AG10803 (cell line): ENCODE results near the gene ABHD12.

Source experiments
- DNase-seq: peaks from one replicate; pipeline ENCODE4 v3.0.0; 2010; ENCODE audit warnings: low read depth
- H3K4me3 ChIP-seq: 2 replicates; pipeline ENCODE4 v1.5.1; 2011; ENCODE audit warnings: mild to moderate bottlenecking, low read length, control low read depth
- CTCF ChIP-seq: conservative IDR thresholded peaks from 2 replicates; pipeline ENCODE4 v1.5.1; 2011; ENCODE audit warnings: mild to moderate bottlenecking, low read length, control low read depth, inconsistent platforms

Gene ABHD12

GRCh38 chr20:25380945-25381614 is 9.6 kb downstream of the ABHD12 start:
- DNase-seq: no peak
- H3K4me3 ChIP-seq: no peak overlapping the region
- TF ChIP-seq CTCF: no peak

- DNase-seq: no peak
- H3K4me3 ChIP-seq: no peak overlapping the region
- no peak for TF ChIP-seq CTCF
Observed at GRCh38 chr20:25378884-25379733, 11.5 kb downstream of the ABHD12 start.

- TF ChIP-seq CTCF: no peak
- no peak for DNase-seq
- no peak overlapping the region for H3K4me3 ChIP-seq
Observed at GRCh38 chr20:25378189-25378883, 12.3 kb downstream of the ABHD12 start.

GRCh38 chr20:25376886-25377285 is 13.7 kb downstream of the ABHD12 start:
- H3K4me3 ChIP-seq: no peak overlapping the region
- DNase-seq: no peak
- no peak for TF ChIP-seq CTCF

GRCh38 chr20:25376236-25376635 is 14.4 kb downstream of the ABHD12 start:
- H3K4me3 ChIP-seq: no peak overlapping the region

GRCh38 chr20:25374842-25375241 is 15.8 kb downstream of the ABHD12 start:
- no peak for DNase-seq
- no peak for TF ChIP-seq CTCF
- no peak overlapping the region for H3K4me3 ChIP-seq

More at GRCh38 chr20:25376236-25376635, 14.4 kb downstream of the ABHD12 start:
- no peak for DNase-seq
- no peak for TF ChIP-seq CTCF
